Measurements from ENCODE around the gene C2CD2. TPM values are rescaled to one million over a fixed set of nuclear protein-coding genes. Genes with fewer than 3 reads are reported as not detected.

C2CD2 gene
- total and polyA plus RNA-seq, 10 of the 15 experiments (the other 5 are each of a cell fraction or from before 2014, with no cell fraction given): 2.2 to 30.9 (median 9.9) TPM

DNA sequence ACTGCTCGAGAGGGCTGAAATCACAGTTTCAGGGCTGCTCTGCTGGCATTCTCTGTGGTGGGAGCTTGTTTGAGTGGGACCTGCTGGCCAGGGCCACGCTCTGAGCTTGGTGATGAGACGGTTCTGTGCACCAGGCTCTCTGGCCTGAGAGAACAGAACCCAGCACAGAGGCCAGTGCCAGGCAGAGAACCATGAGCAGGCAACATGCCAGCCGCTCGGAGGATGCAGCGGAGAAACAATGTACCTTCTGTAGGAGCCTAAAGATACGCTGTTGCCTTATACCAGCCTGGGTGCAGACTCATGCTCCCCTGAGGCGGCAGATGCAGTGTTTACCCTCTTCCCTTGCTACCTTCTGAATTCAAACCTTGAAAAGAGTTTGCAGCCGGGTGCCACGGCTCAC lies 10.0 kb downstream of the C2CD2 start:
- H3K27ac ChIP-seq (ENCODE audit: control insufficient read depth, insufficient read depth): no peak overlapping the region
- TF ChIP-seq STAT1 (conservative IDR thresholded peaks at IDR 0.05) (no peak), ETV6 (conservative IDR thresholded peaks at IDR 0.05 in 1 of 2, IDR thresholded peaks at IDR 0.05 in 1 of 2; ENCODE audit: borderline replicate concordance in 1 of 2, low read depth in 1 of 2) (no peak)
- no peaks in the 10 kb centered on the region for H3K27me3 ChIP-seq (replicated peaks in 1 of 2; ENCODE audit: control insufficient read depth in 2 of 2, insufficient read depth in 2 of 2, low read length in 1 of 2)
- in situ Hi-C loops (cut with MboI) (no loop called here), intact Hi-C loops (cut with micrococcal nuclease; ENCODE audit: unreplicated experiment) (no loop called here)
- FAIRE-seq (no peak), DNase-seq (ENCODE audit: low read depth, low spot score) (no peak), ATAC-seq (no peak)
- peaks cover 0 to 4% of the 10 kb centered on the region in 2 experiments for H3K36me3 ChIP-seq (ENCODE audit: control insufficient read depth in 2 of 2, insufficient read depth in 2 of 2, low read length in 1 of 2)
- no peak overlapping the region for H3K9ac ChIP-seq (ENCODE audit: control insufficient read depth, insufficient read depth, low read length)
- ChIA-PET CTCF (interaction anchor here (0.9 to 1.3 kb wide), 4 partner anchors 8 to 163 kb away, joined by 3 to 4 read pairs (median 3); no protein-coding TSS in a partner anchor), SMC1A (ENCODE audit: uncharacterized antibody, unreplicated experiment) (no interaction called here), POLR2A (no interaction called here), RAD21 (ENCODE audit: unreplicated experiment) (no interaction called here)
- no peaks in the 10 kb centered on the region for H3K4me1 ChIP-seq (ENCODE audit: control insufficient read depth, insufficient read depth, low read length)
- H3K4me3 ChIP-seq: no peak overlapping the region
- no peak overlapping the region for H3K4me2 ChIP-seq (ENCODE audit: control insufficient read depth, insufficient read depth)
- 86% methylated on average over 10 of the region's 10 CpGs for WGBS (ENCODE audit: insufficient coverage, insufficient replicate concordance, low lambda C conversion rate, missing lambda C conversion rate)
- BruUV-seq (replicated peaks): no TSS peak
- no peak overlapping the region for H2AFZ ChIP-seq (ENCODE audit: control insufficient read depth, low read depth, low read length)
- H4K20me1 ChIP-seq (ENCODE audit: control insufficient read depth, insufficient read depth): no peaks in the 10 kb centered on the region
- peaks cover 18% of the 10 kb centered on the region for H3K79me2 ChIP-seq (ENCODE audit: control insufficient read depth, insufficient read depth, low read length)
- no peaks in the 10 kb centered on the region for H3K9me3 ChIP-seq (replicated peaks; ENCODE audit: control insufficient read depth, insufficient read depth, low read length)

DNA sequence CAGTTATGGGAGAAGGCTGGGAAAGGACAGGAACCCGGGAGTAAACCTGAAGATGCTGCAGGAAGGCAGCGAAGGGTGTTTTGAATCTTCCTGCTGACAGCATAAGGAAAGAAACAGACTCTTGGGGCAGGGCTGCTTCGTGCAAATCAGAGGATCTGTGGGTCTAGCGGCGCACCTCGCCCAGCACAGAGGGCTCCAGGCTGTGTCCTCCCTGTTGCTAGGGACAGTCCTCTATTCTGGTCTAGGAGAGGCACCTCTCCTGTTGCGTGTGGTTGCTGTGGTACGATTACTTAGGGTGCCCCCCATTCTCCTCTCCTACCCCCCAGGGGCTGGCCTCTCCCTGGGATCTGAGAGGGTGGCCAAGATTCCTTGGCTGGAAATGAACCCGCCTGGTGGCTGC lies 11.4 kb downstream of the C2CD2 start:
- Histone ChIP-seq H3K9ac (ENCODE audit: control insufficient read depth, insufficient read depth, low read length) (no peak overlapping the region), H3K9me3 (replicated peaks; ENCODE audit: control insufficient read depth, insufficient read depth, low read length) (no peaks in the 10 kb centered on the region), H3K4me2 (ENCODE audit: control insufficient read depth, insufficient read depth) (no peak overlapping the region), H4K20me1 (ENCODE audit: control insufficient read depth, insufficient read depth) (no peaks in the 10 kb centered on the region), H3K27me3 (replicated peaks in 1 of 2; ENCODE audit: control insufficient read depth in 2 of 2, insufficient read depth in 2 of 2, low read length in 1 of 2) (no peaks in the 10 kb centered on the region), H3K4me3 (no peak overlapping the region), H3K27ac (ENCODE audit: control insufficient read depth, insufficient read depth) (no peak overlapping the region), H3K4me1 (ENCODE audit: control insufficient read depth, insufficient read depth, low read length) (no peaks in the 10 kb centered on the region), H2AFZ (ENCODE audit: control insufficient read depth, low read depth, low read length) (no peak overlapping the region), H3K36me3 (ENCODE audit: control insufficient read depth in 2 of 2, insufficient read depth in 2 of 2, low read length in 1 of 2) (peaks cover 0 to 4% of the 10 kb centered on the region in 2 experiments), H3K79me2 (ENCODE audit: control insufficient read depth, insufficient read depth, low read length) (peaks cover 12% of the 10 kb centered on the region)
- intact Hi-C loops (cut with micrococcal nuclease; ENCODE audit: unreplicated experiment) (no loop called here), in situ Hi-C loops (cut with MboI) (no loop called here)
- BruUV-seq (replicated peaks): no TSS peak
- ChIA-PET SMC1A (ENCODE audit: uncharacterized antibody, unreplicated experiment) (no interaction called here), POLR2A (no interaction called here), CTCF (no interaction called here), RAD21 (ENCODE audit: unreplicated experiment) (no interaction called here)
- ATAC-seq (no peak), FAIRE-seq (no peak), DNase-seq (ENCODE audit: low read depth, low spot score) (no peak)
- 91% methylated on average over 9 of the region's 9 CpGs for WGBS (ENCODE audit: insufficient coverage, insufficient replicate concordance, low lambda C conversion rate, missing lambda C conversion rate)
- TF ChIP-seq, protein P1, sequence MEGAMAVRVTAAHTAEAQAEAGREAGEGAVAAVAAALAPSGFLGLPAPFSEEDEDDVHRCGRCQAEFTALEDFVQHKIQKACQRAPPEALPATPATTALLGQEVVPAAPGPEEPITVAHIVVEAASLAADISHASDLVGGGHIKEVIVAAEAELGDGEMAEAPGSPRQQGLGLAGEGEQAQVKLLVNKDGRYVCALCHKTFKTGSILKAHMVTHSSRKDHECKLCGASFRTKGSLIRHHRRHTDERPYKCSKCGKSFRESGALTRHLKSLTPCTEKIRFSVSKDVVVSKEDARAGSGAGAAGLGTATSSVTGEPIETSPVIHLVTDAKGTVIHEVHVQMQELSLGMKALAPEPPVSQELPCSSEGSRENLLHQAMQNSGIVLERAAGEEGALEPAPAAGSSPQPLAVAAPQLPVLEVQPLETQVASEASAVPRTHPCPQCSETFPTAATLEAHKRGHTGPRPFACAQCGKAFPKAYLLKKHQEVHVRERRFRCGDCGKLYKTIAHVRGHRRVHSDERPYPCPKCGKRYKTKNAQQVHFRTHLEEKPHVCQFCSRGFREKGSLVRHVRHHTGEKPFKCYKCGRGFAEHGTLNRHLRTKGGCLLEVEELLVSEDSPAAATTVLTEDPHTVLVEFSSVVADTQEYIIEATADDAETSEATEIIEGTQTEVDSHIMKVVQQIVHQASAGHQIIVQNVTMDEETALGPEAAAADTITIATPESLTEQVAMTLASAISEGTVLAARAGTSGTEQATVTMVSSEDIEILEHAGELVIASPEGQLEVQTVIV (IDR thresholded peaks at IDR 0.05; ENCODE audit: borderline replicate concordance, partially characterized antibody): no peak
- TF ChIP-seq, protein P2, sequence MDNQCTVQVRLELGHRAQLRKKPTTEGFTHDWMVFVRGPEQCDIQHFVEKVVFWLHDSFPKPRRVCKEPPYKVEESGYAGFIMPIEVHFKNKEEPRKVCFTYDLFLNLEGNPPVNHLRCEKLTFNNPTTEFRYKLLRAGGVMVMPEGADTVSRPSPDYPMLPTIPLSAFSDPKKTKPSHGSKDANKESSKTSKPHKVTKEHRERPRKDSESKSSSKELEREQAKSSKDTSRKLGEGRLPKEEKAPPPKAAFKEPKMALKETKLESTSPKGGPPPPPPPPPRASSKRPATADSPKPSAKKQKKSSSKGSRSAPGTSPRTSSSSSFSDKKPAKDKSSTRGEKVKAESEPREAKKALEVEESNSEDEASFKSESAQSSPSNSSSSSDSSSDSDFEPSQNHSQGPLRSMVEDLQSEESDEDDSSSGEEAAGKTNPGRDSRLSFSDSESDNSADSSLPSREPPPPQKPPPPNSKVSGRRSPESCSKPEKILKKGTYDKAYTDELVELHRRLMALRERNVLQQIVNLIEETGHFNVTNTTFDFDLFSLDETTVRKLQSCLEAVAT (IDR thresholded peaks at IDR 0.05): no peak
- TF ChIP-seq CHD1 (IDR thresholded peaks at IDR 0.05; ENCODE audit: low read depth, low read length): no peak
- TF ChIP-seq PAX8 (IDR thresholded peaks at IDR 0.05): no peak
- no peak for TF ChIP-seq ZNF274 (IDR thresholded peaks at IDR 0.05; ENCODE audit: insufficient read depth, insufficient read length)
- TF ChIP-seq HDAC6 (IDR thresholded peaks at IDR 0.05; ENCODE audit: unreplicated experiment): no peak
- no peak for TF ChIP-seq SIN3A (IDR thresholded peaks at IDR 0.05; ENCODE audit: low read depth, low read length)
- TF ChIP-seq, protein P3, sequence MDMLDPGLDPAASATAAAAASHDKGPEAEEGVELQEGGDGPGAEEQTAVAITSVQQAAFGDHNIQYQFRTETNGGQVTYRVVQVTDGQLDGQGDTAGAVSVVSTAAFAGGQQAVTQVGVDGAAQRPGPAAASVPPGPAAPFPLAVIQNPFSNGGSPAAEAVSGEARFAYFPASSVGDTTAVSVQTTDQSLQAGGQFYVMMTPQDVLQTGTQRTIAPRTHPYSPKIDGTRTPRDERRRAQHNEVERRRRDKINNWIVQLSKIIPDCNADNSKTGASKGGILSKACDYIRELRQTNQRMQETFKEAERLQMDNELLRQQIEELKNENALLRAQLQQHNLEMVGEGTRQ (IDR thresholded peaks at IDR 0.05; ENCODE audit: borderline replicate concordance, low read depth, low read length): no peak
- no peak for TF ChIP-seq RB1 (IDR thresholded peaks at IDR 0.05; ENCODE audit: borderline replicate concordance)
- TF ChIP-seq, protein P4, sequence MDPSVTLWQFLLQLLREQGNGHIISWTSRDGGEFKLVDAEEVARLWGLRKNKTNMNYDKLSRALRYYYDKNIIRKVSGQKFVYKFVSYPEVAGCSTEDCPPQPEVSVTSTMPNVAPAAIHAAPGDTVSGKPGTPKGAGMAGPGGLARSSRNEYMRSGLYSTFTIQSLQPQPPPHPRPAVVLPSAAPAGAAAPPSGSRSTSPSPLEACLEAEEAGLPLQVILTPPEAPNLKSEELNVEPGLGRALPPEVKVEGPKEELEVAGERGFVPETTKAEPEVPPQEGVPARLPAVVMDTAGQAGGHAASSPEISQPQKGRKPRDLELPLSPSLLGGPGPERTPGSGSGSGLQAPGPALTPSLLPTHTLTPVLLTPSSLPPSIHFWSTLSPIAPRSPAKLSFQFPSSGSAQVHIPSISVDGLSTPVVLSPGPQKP (IDR thresholded peaks at IDR 0.05; ENCODE audit: low read depth, low read length): no peak

Measured in GM12878 (cell line).